ENCODE data around the gene C2orf72.

The C2orf72 gene

GRCh38 chr2:231046916-231047273 is 9.6 kb downstream of the C2orf72 start:
- TF ChIP-seq, protein P1, sequence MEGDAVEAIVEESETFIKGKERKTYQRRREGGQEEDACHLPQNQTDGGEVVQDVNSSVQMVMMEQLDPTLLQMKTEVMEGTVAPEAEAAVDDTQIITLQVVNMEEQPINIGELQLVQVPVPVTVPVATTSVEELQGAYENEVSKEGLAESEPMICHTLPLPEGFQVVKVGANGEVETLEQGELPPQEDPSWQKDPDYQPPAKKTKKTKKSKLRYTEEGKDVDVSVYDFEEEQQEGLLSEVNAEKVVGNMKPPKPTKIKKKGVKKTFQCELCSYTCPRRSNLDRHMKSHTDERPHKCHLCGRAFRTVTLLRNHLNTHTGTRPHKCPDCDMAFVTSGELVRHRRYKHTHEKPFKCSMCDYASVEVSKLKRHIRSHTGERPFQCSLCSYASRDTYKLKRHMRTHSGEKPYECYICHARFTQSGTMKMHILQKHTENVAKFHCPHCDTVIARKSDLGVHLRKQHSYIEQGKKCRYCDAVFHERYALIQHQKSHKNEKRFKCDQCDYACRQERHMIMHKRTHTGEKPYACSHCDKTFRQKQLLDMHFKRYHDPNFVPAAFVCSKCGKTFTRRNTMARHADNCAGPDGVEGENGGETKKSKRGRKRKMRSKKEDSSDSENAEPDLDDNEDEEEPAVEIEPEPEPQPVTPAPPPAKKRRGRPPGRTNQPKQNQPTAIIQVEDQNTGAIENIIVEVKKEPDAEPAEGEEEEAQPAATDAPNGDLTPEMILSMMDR (IDR thresholded peaks at IDR 0.05; ENCODE audit: low read depth, low read length), result no peak
- no peak for DNase-seq (ENCODE audit: extremely low read depth, low read depth)

GRCh38 chr2:231047274-231047922 is 10.1 kb downstream of the C2orf72 start:
- TF ChIP-seq, protein P1 (IDR thresholded peaks at IDR 0.05; ENCODE audit: low read depth, low read length), result no peak

DNA sequence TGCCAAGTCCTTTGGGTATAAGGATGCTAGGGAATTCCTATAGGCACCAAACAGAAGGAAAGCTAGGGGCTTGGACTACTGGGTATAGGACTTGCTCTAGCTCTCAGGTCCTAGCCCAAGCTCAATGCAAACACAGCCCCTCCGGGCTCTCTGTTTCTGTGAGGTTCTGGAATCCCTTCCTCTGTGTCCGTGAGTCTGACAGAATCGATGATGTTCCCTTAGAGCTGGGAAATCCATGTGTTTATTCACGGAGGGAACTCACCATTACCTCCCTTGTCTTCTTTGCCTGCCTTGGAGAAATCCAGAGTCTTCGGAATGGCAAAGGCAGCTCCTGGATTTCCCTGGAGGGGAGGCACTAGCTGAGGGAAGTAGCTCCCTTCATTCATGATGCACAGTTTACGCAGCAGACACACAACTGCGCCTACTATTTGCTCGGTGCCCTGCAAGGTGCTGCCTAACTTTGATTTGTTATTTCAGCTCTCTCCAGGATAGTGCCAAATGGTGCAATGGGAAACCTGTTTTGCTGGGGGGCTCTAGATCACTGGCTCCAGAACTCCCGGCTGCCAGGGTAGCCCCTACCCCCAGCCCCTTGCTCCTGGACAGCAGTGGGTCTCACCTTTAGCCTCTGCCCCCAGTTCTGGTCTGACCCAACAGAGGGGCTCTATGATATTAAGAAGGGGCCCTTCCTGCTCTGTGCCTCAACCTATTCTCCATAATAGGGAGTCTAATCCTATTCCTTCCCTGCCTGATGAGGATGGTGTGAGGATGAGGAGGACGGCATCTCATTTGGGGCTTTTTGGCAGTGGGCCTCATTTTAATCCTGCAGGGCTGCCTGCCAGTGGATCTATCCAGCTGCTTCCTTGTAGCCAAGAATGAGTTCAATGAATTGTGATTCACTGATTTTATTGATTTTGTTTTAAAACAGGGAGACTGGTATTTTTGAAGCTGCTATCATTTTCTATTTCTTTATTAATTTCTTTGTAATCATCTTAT is 10.9 kb downstream of the C2orf72 start:
- DNase-seq (ENCODE audit: extremely low read depth, low read depth), result no peak
- TF ChIP-seq, protein P1 (IDR thresholded peaks at IDR 0.05; ENCODE audit: low read depth, low read length), result no peak

More at GRCh38 chr2:231047274-231047922, 10.1 kb downstream of the C2orf72 start:
- DNase-seq (ENCODE audit: extremely low read depth, low read depth), result no peak

- no peak for DNase-seq (ENCODE audit: extremely low read depth, low read depth)
- TF ChIP-seq, protein P1 (IDR thresholded peaks at IDR 0.05; ENCODE audit: low read depth, low read length), result no peak
Observed at GRCh38 chr2:231049286-231050017, 12.1 kb downstream of the C2orf72 start.

GRCh38 chr2:231050018-231050901 is 12.9 kb downstream of the C2orf72 start:
- TF ChIP-seq, protein P1 (IDR thresholded peaks at IDR 0.05; ENCODE audit: low read depth, low read length), result no peak

GRCh38 chr2:231051116-231051515 is 13.8 kb downstream of the C2orf72 start:
- DNase-seq (ENCODE audit: extremely low read depth, low read depth), result no peak
- TF ChIP-seq, protein P1 (IDR thresholded peaks at IDR 0.05; ENCODE audit: low read depth, low read length), result no peak

More at GRCh38 chr2:231050018-231050901, 12.9 kb downstream of the C2orf72 start:
- no peak for DNase-seq (ENCODE audit: extremely low read depth, low read depth)

Data from AG09319 (cell line).